Endothelial cell of umbilical vein (primary cell): ENCODE measurements around the gene DGKG.

Experiments
- EZH2 ChIP-seq: IDR thresholded peaks from 2 replicates; pipeline ENCODE4 v1.6.1; 2012; ENCODE audit warnings: borderline replicate concordance, low read depth, mild to moderate bottlenecking, moderate library complexity, low read length, inconsistent platforms; ENCODE audit not compliant: severe bottlenecking
- FOS ChIP-seq: IDR thresholded peaks from 2 replicates; pipeline ENCODE4 v1.6.1; 2011; ENCODE audit warnings: mild to moderate bottlenecking, low read length, moderate library complexity, borderline replicate concordance; ENCODE audit not compliant: insufficient read depth
- MAX ChIP-seq: IDR thresholded peaks from 2 replicates; pipeline ENCODE4 v1.6.1; 2011; ENCODE audit not compliant: insufficient read depth, insufficient read length
- MYC ChIP-seq: IDR thresholded peaks from one replicate; pipeline ENCODE4 v1.6.1; 2011; ENCODE audit warnings: mild to moderate bottlenecking, low read depth, low read length
- POLR2A ChIP-seq: IDR thresholded peaks from 2 replicates; pipeline ENCODE4 v1.6.1; 2012; ENCODE audit warnings: low read depth, mild to moderate bottlenecking, control low read depth, low read length
- POLR2AphosphoS5 ChIP-seq: IDR thresholded peaks from 2 replicates; pipeline ENCODE4 v1.6.1; 2012; ENCODE audit warnings: low read depth, mild to moderate bottlenecking, control low read depth, low read length, moderate library complexity; ENCODE audit not compliant: insufficient read depth
- TF ChIP-seq, protein P1 (sequence below), 2 donors: IDR thresholded peaks; 1 replicate in 1 of 2; 2 replicates in 1 of 2; pipeline ENCODE4 v1.5.1; 2011; ENCODE audit warnings: low read length in 2 of 2, mild to moderate bottlenecking in 2 of 2, moderate library complexity in 2 of 2, control low read depth in 1 of 2, inconsistent platforms in 1 of 2, low read depth in 1 of 2; ENCODE audit not compliant: insufficient read depth in 1 of 2; ENCODE audit errors: extremely low read depth in 1 of 2

DNA sequence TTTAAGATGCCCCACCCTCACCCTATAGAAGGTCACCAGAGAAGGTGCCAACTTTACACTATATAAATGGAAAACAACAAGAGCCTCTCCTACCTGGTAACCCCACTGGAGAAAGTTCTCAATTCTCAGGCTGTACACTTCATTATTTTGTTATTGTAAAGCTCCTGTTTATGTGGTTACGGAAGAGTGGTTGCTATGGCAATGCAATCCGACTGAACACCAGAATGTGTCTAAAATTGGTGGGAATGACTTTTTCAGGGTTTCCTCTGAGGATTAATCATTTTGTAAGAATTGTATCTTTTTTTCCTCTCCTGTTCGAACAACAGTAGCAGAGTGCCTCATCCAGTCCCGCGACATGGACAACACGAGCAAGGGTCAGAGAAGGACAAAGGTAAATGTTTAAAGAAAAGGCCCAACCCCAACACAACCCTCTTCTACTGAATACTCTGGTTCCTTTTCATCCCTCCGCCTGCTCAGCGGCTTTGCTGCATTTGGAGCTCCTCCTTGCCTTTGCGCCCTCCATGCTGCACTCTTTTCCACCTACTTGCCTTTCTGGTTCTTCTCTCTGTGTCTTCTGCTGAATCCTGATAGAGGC, 45.3 kb downstream of the DGKG start:
- TF ChIP-seq, protein P1, sequence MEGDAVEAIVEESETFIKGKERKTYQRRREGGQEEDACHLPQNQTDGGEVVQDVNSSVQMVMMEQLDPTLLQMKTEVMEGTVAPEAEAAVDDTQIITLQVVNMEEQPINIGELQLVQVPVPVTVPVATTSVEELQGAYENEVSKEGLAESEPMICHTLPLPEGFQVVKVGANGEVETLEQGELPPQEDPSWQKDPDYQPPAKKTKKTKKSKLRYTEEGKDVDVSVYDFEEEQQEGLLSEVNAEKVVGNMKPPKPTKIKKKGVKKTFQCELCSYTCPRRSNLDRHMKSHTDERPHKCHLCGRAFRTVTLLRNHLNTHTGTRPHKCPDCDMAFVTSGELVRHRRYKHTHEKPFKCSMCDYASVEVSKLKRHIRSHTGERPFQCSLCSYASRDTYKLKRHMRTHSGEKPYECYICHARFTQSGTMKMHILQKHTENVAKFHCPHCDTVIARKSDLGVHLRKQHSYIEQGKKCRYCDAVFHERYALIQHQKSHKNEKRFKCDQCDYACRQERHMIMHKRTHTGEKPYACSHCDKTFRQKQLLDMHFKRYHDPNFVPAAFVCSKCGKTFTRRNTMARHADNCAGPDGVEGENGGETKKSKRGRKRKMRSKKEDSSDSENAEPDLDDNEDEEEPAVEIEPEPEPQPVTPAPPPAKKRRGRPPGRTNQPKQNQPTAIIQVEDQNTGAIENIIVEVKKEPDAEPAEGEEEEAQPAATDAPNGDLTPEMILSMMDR (IDR thresholded peaks at IDR 0.05; ENCODE audit: extremely low read depth in 1 of 2, insufficient read depth in 1 of 2, low read depth in 1 of 2, low read length in 2 of 2): no peak
- TF ChIP-seq EZH2: no peak
- no peak for TF ChIP-seq POLR2AphosphoS5
- no peak for TF ChIP-seq POLR2A
- no peak for TF ChIP-seq MYC
- no peak for TF ChIP-seq MAX
- TF ChIP-seq FOS: no peak
